ENCODE data around the gene SNAP23. TPM values are rescaled to one million over a fixed set of nuclear protein-coding genes. Genes with fewer than 3 reads are reported as not detected.

The SNAP23 gene
- total RNA-seq, 2 experiments from 2014 or later: 19.9 to 48.3 TPM

DNA sequence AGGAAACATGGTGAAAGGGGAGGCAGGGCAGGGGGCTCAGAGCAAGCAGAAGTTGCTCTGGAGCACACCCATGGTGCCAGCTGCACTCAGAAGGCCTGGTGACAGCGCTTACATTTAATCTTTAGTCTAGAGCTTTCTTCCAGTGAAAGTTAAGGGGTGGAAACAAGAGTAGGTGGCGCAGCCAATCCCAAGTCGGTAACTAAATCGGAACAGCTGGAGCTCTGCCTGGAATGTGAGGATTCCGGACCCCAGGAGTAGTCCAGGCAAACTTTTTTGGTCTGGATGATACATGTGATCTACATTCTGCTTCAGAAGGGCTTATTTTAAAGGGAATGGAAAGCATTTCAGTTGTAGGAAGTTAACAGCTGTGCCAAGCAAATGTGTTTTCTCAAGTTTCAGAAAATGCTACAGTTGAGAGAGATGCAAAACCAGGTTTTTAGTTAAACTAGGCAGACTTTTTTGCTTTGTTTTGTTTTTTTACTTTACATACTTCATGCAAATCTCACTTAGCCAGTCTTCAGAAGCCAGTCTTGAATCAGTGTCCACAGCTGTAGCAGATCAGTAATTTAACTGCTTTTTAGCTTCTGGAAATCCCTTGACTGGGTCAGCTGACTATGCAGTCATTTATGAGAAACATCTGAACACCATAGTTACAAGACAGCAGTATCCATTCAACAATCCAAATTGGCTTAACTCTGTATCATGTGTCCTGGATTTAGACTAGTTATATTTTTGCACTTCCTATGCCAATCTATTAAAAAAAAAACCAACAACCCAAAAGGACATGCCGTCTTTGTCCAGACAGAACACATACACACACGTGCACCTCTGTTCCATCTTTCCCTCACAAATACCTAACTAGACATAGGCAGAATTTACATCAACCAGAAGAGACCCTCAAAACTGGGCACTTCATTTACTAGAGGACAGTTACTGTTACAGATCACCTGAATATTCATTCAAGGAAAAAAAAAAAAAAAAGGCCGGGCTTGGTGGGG, 37.7 kb upstream of the SNAP23 start:
- Histone ChIP-seq H3K36me3 (ENCODE audit: insufficient read depth, low read length) (peaks cover 27% of the 10 kb centered on the region), H3K4me1 (ENCODE audit: insufficient read depth, low read length, poor library complexity, severe bottlenecking) (peaks cover 67% of the 10 kb centered on the region), H4K20me1 (ENCODE audit: insufficient read depth, low read length) (no peaks in the 10 kb centered on the region), H3K4me3 (ENCODE audit: low read depth, low read length, poor library complexity, severe bottlenecking) (peak overlapping the region; percentile 66), H3K79me2 (ENCODE audit: insufficient read depth, low read depth, low read length) (peaks cover 44% of the 10 kb centered on the region; the same call in 1 of the 2 replicates), H3K9me2 (ENCODE audit: insufficient read depth, low read length) (no peaks in the 10 kb centered on the region), H3K27ac (ENCODE audit: low read depth, low read length, poor library complexity, severe bottlenecking) (peak overlapping the region; percentile 91), H2AFZ (ENCODE audit: low read length) (peak overlapping the region; percentile 60; the same call in 1 of the 2 replicates), H3K4me2 (ENCODE audit: low read length) (peak overlapping the region; percentile 71), H3K9me3 (ENCODE audit: low read length) (peaks cover 5% of the 10 kb centered on the region; the same call in 1 of the 2 replicates)
- BruUV-seq (replicated peaks): no TSS peak
- intact Hi-C loops (cut with micrococcal nuclease; ENCODE audit: unreplicated experiment): loop anchor here (2.0 kb wide), 1 partner anchor 185 kb away; the partner anchor contains the start of genes GANC and TMEM87A
- POLR2A ChIA-PET: interaction anchor here (0.7 to 1.9 kb wide), 5 partner anchors 8 to 677 kb away, joined by 3 to 5 read pairs (median 4); no protein-coding TSS in a partner anchor
- TF ChIP-seq, protein P1, sequence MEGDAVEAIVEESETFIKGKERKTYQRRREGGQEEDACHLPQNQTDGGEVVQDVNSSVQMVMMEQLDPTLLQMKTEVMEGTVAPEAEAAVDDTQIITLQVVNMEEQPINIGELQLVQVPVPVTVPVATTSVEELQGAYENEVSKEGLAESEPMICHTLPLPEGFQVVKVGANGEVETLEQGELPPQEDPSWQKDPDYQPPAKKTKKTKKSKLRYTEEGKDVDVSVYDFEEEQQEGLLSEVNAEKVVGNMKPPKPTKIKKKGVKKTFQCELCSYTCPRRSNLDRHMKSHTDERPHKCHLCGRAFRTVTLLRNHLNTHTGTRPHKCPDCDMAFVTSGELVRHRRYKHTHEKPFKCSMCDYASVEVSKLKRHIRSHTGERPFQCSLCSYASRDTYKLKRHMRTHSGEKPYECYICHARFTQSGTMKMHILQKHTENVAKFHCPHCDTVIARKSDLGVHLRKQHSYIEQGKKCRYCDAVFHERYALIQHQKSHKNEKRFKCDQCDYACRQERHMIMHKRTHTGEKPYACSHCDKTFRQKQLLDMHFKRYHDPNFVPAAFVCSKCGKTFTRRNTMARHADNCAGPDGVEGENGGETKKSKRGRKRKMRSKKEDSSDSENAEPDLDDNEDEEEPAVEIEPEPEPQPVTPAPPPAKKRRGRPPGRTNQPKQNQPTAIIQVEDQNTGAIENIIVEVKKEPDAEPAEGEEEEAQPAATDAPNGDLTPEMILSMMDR (conservative IDR thresholded peaks at IDR 0.05; ENCODE audit: low read length): no peak
- no peak for TF ChIP-seq EZH2phosphoT487 (IDR thresholded peaks at IDR 0.05; ENCODE audit: borderline replicate concordance, low read depth, low read length)
- CTCF ChIA-PET (ENCODE audit: unreplicated experiment): interaction anchor here (0.6 kb wide), 1 partner anchor 16 kb away, joined by 3 read pairs; no protein-coding TSS in a partner anchor
- peak; percentile 87 for DNase-seq (ENCODE audit: low spot score)

DNA sequence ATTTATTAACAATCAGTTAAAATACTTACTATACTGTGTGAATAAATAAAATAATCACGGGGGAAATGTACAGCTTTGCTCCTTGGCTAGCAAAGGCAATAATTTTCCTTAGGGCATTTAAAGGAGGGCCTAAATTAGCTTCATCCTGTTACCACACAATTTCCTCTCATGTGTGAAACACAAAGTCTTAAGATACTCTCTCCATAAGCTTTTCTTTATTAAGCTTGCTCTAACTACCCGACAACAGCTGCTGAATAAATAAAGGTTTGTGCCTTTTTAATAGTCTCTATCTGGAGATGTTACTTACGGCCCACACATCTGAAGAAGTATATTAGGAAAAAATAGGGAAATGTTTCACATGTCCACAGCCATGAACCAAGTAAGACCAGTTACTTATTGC, 34.2 kb upstream of the SNAP23 start:
- Histone ChIP-seq H3K27ac (ENCODE audit: low read depth, low read length, poor library complexity, severe bottlenecking) (peak overlapping the region; percentile 30), H3K79me2 (ENCODE audit: insufficient read depth, low read depth, low read length) (peaks cover 22% of the 10 kb centered on the region; the same call in 1 of the 2 replicates), H3K4me1 (ENCODE audit: insufficient read depth, low read length, poor library complexity, severe bottlenecking) (peaks cover 38% of the 10 kb centered on the region), H3K4me3 (ENCODE audit: low read depth, low read length, poor library complexity, severe bottlenecking) (no peak overlapping the region), H3K4me2 (ENCODE audit: low read length) (peak overlapping the region; percentile 22; the same call in 1 of the 2 replicates), H4K20me1 (ENCODE audit: insufficient read depth, low read length) (no peaks in the 10 kb centered on the region), H3K9me3 (ENCODE audit: low read length) (peaks cover 5% of the 10 kb centered on the region; the same call in 1 of the 2 replicates), H2AFZ (ENCODE audit: low read length) (no peak overlapping the region), H3K9me2 (ENCODE audit: insufficient read depth, low read length) (no peaks in the 10 kb centered on the region), H3K36me3 (ENCODE audit: insufficient read depth, low read length) (peaks cover 42% of the 10 kb centered on the region)
- TF ChIP-seq EZH2phosphoT487 (IDR thresholded peaks at IDR 0.05; ENCODE audit: borderline replicate concordance, low read depth, low read length): no peak
- TF ChIP-seq, protein P1 (conservative IDR thresholded peaks at IDR 0.05; ENCODE audit: low read length): no peak
- ChIA-PET POLR2A (interaction anchor here (0.7 kb wide), 1 partner anchor 100 kb away, joined by 3 read pairs; no protein-coding TSS in a partner anchor), CTCF (ENCODE audit: unreplicated experiment) (no interaction called here)
- no peak for DNase-seq (ENCODE audit: low spot score)
- intact Hi-C loops (cut with micrococcal nuclease; ENCODE audit: unreplicated experiment): no loop called here
- BruUV-seq (replicated peaks): no TSS peak

Data from OCI-LY7 (cell line).